Activated naive CD8-positive, alpha-beta T cell treated with anti-CD3 and anti-CD28 coated beads, Interleukin-2, amount 50 U/mL, for 24 hours (primary cell): ENCODE data around the gene KMO.

Experiments
- ATAC-seq: fragments of 150-1000 bp; cut with Tn5 transposase; one replicate; pipeline ENCODE4 v1.10.0; 2021
- DNase-seq: peaks from one replicate; pipeline ENCODE4 v3.0.0; 2021
- H3K27ac Mint-ChIP-seq: one replicate; pipeline ENCODE4 v1.8.0; 2021; ENCODE audit warnings: mild to moderate bottlenecking, mixed read lengths
- H3K27me3 Mint-ChIP-seq: one replicate; pipeline ENCODE4 v1.8.0; 2021; ENCODE audit warnings: mixed read lengths
- H3K36me3 Mint-ChIP-seq: one replicate; pipeline ENCODE4 v1.8.0; 2021; ENCODE audit warnings: low read depth, mixed read lengths
- H3K4me1 Mint-ChIP-seq: one replicate; pipeline ENCODE4 v1.8.0; 2021; ENCODE audit warnings: mixed read lengths
- H3K4me3 Mint-ChIP-seq: one replicate; pipeline ENCODE4 v1.8.0; 2021; ENCODE audit warnings: mild to moderate bottlenecking, moderate library complexity, mixed read lengths
- H3K9me3 Mint-ChIP-seq: one replicate; pipeline ENCODE4 v1.8.0; 2021; ENCODE audit warnings: mixed read lengths

KMO gene

GRCh38 chr1:241638099-241638682 lies 106.0 kb downstream of the KMO start:
- Mint-ChIP-seq H3K27me3 (no peaks in the 10 kb centered on the region), H3K4me1 (peaks cover 47% of the 10 kb centered on the region), H3K36me3 (peaks cover 34% of the 10 kb centered on the region)

GRCh38 chr1:241638909-241639622 lies 106.9 kb downstream of the KMO start:
- Mint-ChIP-seq H3K27me3 (no peaks in the 10 kb centered on the region), H3K9me3 (peaks cover 10% of the 10 kb centered on the region), H3K36me3 (peaks cover 31% of the 10 kb centered on the region), H3K4me1 (peaks cover 52% of the 10 kb centered on the region), H3K27ac (peak overlapping the region; percentile 81), H3K4me3 (peak overlapping the region; percentile 88)
- ATAC-seq (no peak), DNase-seq (no peak)

More at GRCh38 chr1:241638099-241638682, 106.0 kb downstream of the KMO start:
- peak overlapping the region; percentile 88 for H3K4me3 Mint-ChIP-seq
- no peak for DNase-seq
- peak overlapping the region; percentile 15 for H3K27ac Mint-ChIP-seq
- peaks cover 8% of the 10 kb centered on the region for H3K9me3 Mint-ChIP-seq
- no peak for ATAC-seq

GRCh38 chr1:241639623-241640148 lies 107.5 kb downstream of the KMO start:
- ATAC-seq (peak; percentile 53), DNase-seq (peak; percentile 49)
- H3K36me3 Mint-ChIP-seq: peaks cover 25% of the 10 kb centered on the region
- H3K4me1 Mint-ChIP-seq: peaks cover 53% of the 10 kb centered on the region
- H3K27ac Mint-ChIP-seq: peak overlapping the region; percentile 81
- H3K4me3 Mint-ChIP-seq: peak overlapping the region; percentile 88
- H3K9me3 Mint-ChIP-seq: peaks cover 10% of the 10 kb centered on the region
- no peaks in the 10 kb centered on the region for H3K27me3 Mint-ChIP-seq

GRCh38 chr1:241640149-241640866 lies 108.1 kb downstream of the KMO start, which contains the start of the genes CHML and OPN3:
Gene CHML (minus strand): TSS chr1:241640369. CDS start chr1:241635766, 4,603 bp downstream.
Gene OPN3 (minus strand): TSS chr1:241640369. CDS start chr1:241640254, 115 bp downstream.
- DNase-seq (peak; percentile 96), ATAC-seq (peak; percentile 97)
- no peaks in the 10 kb centered on the region for H3K27me3 Mint-ChIP-seq
- H3K4me3 Mint-ChIP-seq: peak within 1 kb of the TSS; percentile 88
- peaks cover 19% of the 10 kb centered on the region for H3K36me3 Mint-ChIP-seq
- peak within 1 kb of the TSS; percentile 81 for H3K27ac Mint-ChIP-seq
- H3K9me3 Mint-ChIP-seq: peaks cover 10% of the 10 kb centered on the region
- peaks cover 47% of the 10 kb centered on the region for H3K4me1 Mint-ChIP-seq

GRCh38 chr1:241640867-241641622 lies 108.9 kb downstream of the KMO start:
- peaks cover 40% of the 10 kb centered on the region for H3K4me1 Mint-ChIP-seq
- ATAC-seq: no peak
- peaks cover 14% of the 10 kb centered on the region for H3K36me3 Mint-ChIP-seq
- peak overlapping the region; percentile 41 for H3K27ac Mint-ChIP-seq
- H3K27me3 Mint-ChIP-seq: no peaks in the 10 kb centered on the region
- peak overlapping the region; percentile 24 for H3K4me3 Mint-ChIP-seq
- peaks cover 10% of the 10 kb centered on the region for H3K9me3 Mint-ChIP-seq
- no peak for DNase-seq

GRCh38 chr1:241641773-241642592 lies 109.8 kb downstream of the KMO start:
- Mint-ChIP-seq H3K9me3 (peaks cover 10% of the 10 kb centered on the region), H3K4me1 (peaks cover 33% of the 10 kb centered on the region), H3K4me3 (no peak overlapping the region), H3K27me3 (no peaks in the 10 kb centered on the region), H3K27ac (no peak overlapping the region), H3K36me3 (peaks cover 8% of the 10 kb centered on the region)
- no peak for DNase-seq
- no peak for ATAC-seq

- Mint-ChIP-seq H3K4me3 (no peak overlapping the region), H3K9me3 (peaks cover 10% of the 10 kb centered on the region), H3K4me1 (peaks cover 28% of the 10 kb centered on the region), H3K36me3 (peaks cover 8% of the 10 kb centered on the region), H3K27me3 (no peaks in the 10 kb centered on the region), H3K27ac (no peak overlapping the region)
- DNase-seq (no peak), ATAC-seq (no peak)
Observed at GRCh38 chr1:241642593-241642944, 110.4 kb downstream of the KMO start.

- DNase-seq (no peak), ATAC-seq (no peak)
- peaks cover 10% of the 10 kb centered on the region for H3K9me3 Mint-ChIP-seq
- H3K4me1 Mint-ChIP-seq: peaks cover 16% of the 10 kb centered on the region
- no peaks in the 10 kb centered on the region for H3K27me3 Mint-ChIP-seq
- no peak overlapping the region for H3K27ac Mint-ChIP-seq
- H3K4me3 Mint-ChIP-seq: no peak overlapping the region
- no peaks in the 10 kb centered on the region for H3K36me3 Mint-ChIP-seq
Observed at GRCh38 chr1:241644259-241644658, 112.1 kb downstream of the KMO start.

GRCh38 chr1:241645199-241645598 lies 113.0 kb downstream of the KMO start:
- DNase-seq (no peak), ATAC-seq (no peak)
- no peak overlapping the region for H3K4me3 Mint-ChIP-seq
- H3K27me3 Mint-ChIP-seq: no peaks in the 10 kb centered on the region
- H3K36me3 Mint-ChIP-seq: no peaks in the 10 kb centered on the region
- H3K27ac Mint-ChIP-seq: no peak overlapping the region
- H3K4me1 Mint-ChIP-seq: peaks cover 16% of the 10 kb centered on the region
- H3K9me3 Mint-ChIP-seq: peaks cover 10% of the 10 kb centered on the region
